HepG2 (cell line): ENCODE data around the gene RDM1. TPM values are rescaled to one million over a fixed set of nuclear protein-coding genes. Genes with fewer than 3 reads are reported as not detected.

Source experiments
- AKAP8 ChIP-seq: sonication (generic); formaldehyde crosslinking; IDR thresholded peaks from 2 replicates; pipeline ENCODE4 v1.5.1; 2020; ENCODE audit warnings: mild to moderate bottlenecking, missing genetic modification reagents
- CHD4 ChIP-seq: fragments of 200-600 bp; sonication (generic); IDR thresholded peaks from 2 replicates; pipeline ENCODE4 v1.7.0; 2017; ENCODE audit warnings: mild to moderate bottlenecking, low read length, borderline replicate concordance
- EEA1 ChIP-seq: sonication (generic); formaldehyde crosslinking; IDR thresholded peaks from 2 replicates; pipeline ENCODE4 v1.5.1; 2020; ENCODE audit warnings: mild to moderate bottlenecking, missing genetic modification reagents, borderline replicate concordance
- KLF12 ChIP-seq: sonication (generic); formaldehyde crosslinking; IDR thresholded peaks from 2 replicates; pipeline ENCODE4 v1.4.0; 2020; ENCODE audit warnings: missing genetic modification reagents, borderline replicate concordance
- MYC ChIP-seq: sonication (generic); formaldehyde crosslinking; IDR thresholded peaks from 2 replicates; pipeline ENCODE4 v1.9.0; 2021; ENCODE audit warnings: missing genetic modification reagents, borderline replicate concordance
- NR3C1 ChIP-seq: sonication (generic); formaldehyde crosslinking; IDR thresholded peaks from 2 replicates; pipeline ENCODE4 v1.4.0; 2020; ENCODE audit warnings: missing genetic modification reagents
- PRDM15 ChIP-seq: sonication (generic); formaldehyde crosslinking; IDR thresholded peaks from 2 replicates; pipeline ENCODE4 v1.4.0; 2020; ENCODE audit warnings: missing genetic modification reagents
- ZNF138 ChIP-seq: sonication (generic); formaldehyde crosslinking; IDR thresholded peaks from 2 replicates; pipeline ENCODE4 v1.5.0; 2020; ENCODE audit warnings: mild to moderate bottlenecking, low read depth, missing genetic modification reagents
- ZNF24 ChIP-seq: fragments of 450-650 bp; IDR thresholded peaks from 2 replicates; pipeline ENCODE4 v1.6.1; 2017; ENCODE audit warnings: antibody characterized with exemption, mild to moderate bottlenecking
- ZNF274 ChIP-seq: sonication (generic); formaldehyde crosslinking; IDR thresholded peaks from 2 replicates; pipeline ENCODE4 v1.5.1; 2020; ENCODE audit warnings: mild to moderate bottlenecking, missing genetic modification reagents
- ZNF362 ChIP-seq: sonication (generic); formaldehyde crosslinking; IDR thresholded peaks from 2 replicates; pipeline ENCODE4 v1.4.0; 2020; ENCODE audit warnings: missing genetic modification reagents, mild to moderate bottlenecking, borderline replicate concordance
- ZNF547 ChIP-seq: sonication (generic); formaldehyde crosslinking; IDR thresholded peaks from 2 replicates; pipeline ENCODE4 v1.5.1; 2020; ENCODE audit warnings: mild to moderate bottlenecking, missing genetic modification reagents
- ZNF570 ChIP-seq: sonication (generic); formaldehyde crosslinking; IDR thresholded peaks from 2 replicates; pipeline ENCODE4 v1.4.0; 2020; ENCODE audit warnings: mild to moderate bottlenecking, missing genetic modification reagents, borderline replicate concordance
- ZNF878 ChIP-seq: sonication (generic); formaldehyde crosslinking; IDR thresholded peaks from 2 replicates; pipeline ENCODE4 v1.8.1; 2023; ENCODE audit warnings: mild to moderate bottlenecking, missing genetic modification reagents, moderate library complexity
- polyA plus RNA-seq, 8 experiments: library from polyadenylated mRNA; depleted of rRNA in 3 of 8; stranded (reverse) in 7 of 8; unstranded in 1 of 8; fragments of >200 nt; fragmentation: Illumina TruSeq in 4 of 8; extraction: Trizol in 4 of 8; gene quantifications; 2 replicates each; pipeline versions ENCODE4 v1.2.1 to v1.2.3, GENCODE V29; 2011 to 2016; ENCODE audit warnings: low read depth in 4 of 8, missing spikeins in 1 of 8, mixed read lengths in 1 of 8; ENCODE audit not compliant: insufficient read depth in 1 of 8
- total RNA-seq, 5 experiments: library from RNA; depleted of rRNA; stranded (reverse); fragments of >200 nt; fragmentation: Illumina TruSeq; extraction: Trizol; gene quantifications; 2 replicates each; pipeline ENCODE4 v1.2.3, GENCODE V29; 2016; ENCODE audit warnings: low read depth in 1 of 5
- TF ChIP-seq, protein P1 (sequence below): sonication (generic); formaldehyde crosslinking; conservative IDR thresholded peaks from 2 replicates; pipeline ENCODE4 v1.4.0; 2020; ENCODE audit warnings: mild to moderate bottlenecking, missing genetic modification reagents, moderate library complexity
- TF ChIP-seq, protein P2 (sequence below): sonication (generic); formaldehyde crosslinking; IDR thresholded peaks from 2 replicates; pipeline ENCODE4 v1.5.1; 2020; ENCODE audit warnings: missing genetic modification reagents, mild to moderate bottlenecking, borderline replicate concordance
- TF ChIP-seq, protein P3 (sequence below): IDR thresholded peaks from 2 replicates; pipeline ENCODE4 v1.6.1; 2016

RDM1 gene
- total and polyA plus RNA-seq, 2 of the 13 experiments (the other 11 are each of a cell fraction or from before 2014, with no cell fraction given) = 0.28 to 0.40 TPM

- no peak for TF ChIP-seq ZNF570 (CRISPR knock-in tag)
- peak; percentile 91 for TF ChIP-seq AKAP8 (CRISPR knock-in tag)
- peak; percentile 21; the same call in 1 of the 2 replicates for TF ChIP-seq CHD4
- TF ChIP-seq KLF12 (CRISPR knock-in tag) = no peak
- TF ChIP-seq PRDM15 (CRISPR knock-in tag) = peak; percentile 89
- TF ChIP-seq, protein P1, sequence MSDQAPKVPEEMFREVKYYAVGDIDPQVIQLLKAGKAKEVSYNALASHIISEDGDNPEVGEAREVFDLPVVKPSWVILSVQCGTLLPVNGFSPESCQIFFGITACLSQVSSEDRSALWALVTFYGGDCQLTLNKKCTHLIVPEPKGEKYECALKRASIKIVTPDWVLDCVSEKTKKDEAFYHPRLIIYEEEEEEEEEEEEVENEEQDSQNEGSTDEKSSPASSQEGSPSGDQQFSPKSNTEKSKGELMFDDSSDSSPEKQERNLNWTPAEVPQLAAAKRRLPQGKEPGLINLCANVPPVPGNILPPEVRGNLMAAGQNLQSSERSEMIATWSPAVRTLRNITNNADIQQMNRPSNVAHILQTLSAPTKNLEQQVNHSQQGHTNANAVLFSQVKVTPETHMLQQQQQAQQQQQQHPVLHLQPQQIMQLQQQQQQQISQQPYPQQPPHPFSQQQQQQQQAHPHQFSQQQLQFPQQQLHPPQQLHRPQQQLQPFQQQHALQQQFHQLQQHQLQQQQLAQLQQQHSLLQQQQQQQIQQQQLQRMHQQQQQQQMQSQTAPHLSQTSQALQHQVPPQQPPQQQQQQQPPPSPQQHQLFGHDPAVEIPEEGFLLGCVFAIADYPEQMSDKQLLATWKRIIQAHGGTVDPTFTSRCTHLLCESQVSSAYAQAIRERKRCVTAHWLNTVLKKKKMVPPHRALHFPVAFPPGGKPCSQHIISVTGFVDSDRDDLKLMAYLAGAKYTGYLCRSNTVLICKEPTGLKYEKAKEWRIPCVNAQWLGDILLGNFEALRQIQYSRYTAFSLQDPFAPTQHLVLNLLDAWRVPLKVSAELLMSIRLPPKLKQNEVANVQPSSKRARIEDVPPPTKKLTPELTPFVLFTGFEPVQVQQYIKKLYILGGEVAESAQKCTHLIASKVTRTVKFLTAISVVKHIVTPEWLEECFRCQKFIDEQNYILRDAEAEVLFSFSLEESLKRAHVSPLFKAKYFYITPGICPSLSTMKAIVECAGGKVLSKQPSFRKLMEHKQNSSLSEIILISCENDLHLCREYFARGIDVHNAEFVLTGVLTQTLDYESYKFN (CRISPR knock-in tag) = peak; percentile 100
- TF ChIP-seq, protein P2, sequence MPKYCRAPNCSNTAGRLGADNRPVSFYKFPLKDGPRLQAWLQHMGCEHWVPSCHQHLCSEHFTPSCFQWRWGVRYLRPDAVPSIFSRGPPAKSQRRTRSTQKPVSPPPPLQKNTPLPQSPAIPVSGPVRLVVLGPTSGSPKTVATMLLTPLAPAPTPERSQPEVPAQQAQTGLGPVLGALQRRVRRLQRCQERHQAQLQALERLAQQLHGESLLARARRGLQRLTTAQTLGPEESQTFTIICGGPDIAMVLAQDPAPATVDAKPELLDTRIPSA (CRISPR knock-in tag) = no peak
- peak; percentile 89; the same call in 1 of the 2 replicates for TF ChIP-seq ZNF362 (CRISPR knock-in tag)
- peak; percentile 82; the same call in 1 of the 2 replicates for TF ChIP-seq ZNF878 (CRISPR knock-in tag)
- no peak for TF ChIP-seq ZNF274 (CRISPR knock-in tag)
- TF ChIP-seq, protein P3, sequence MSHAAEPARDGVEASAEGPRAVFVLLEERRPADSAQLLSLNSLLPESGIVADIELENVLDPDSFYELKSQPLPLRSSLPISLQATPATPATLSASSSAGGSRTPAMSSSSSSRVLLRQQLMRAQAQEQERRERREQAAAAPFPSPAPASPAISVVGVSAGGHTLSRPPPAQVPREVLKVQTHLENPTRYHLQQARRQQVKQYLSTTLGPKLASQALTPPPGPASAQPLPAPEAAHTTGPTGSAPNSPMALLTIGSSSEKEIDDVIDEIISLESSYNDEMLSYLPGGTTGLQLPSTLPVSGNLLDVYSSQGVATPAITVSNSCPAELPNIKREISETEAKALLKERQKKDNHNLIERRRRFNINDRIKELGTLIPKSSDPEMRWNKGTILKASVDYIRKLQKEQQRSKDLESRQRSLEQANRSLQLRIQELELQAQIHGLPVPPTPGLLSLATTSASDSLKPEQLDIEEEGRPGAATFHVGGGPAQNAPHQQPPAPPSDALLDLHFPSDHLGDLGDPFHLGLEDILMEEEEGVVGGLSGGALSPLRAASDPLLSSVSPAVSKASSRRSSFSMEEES (CRISPR knock-in tag) = peak; percentile 67
- no peak for TF ChIP-seq EEA1 (CRISPR knock-in tag)
- no peak for TF ChIP-seq ZNF24
- TF ChIP-seq ZNF138 (CRISPR knock-in tag) = peak; percentile 73; the same call in 1 of the 2 replicates
- TF ChIP-seq ZNF547 (CRISPR knock-in tag) = no peak
- TF ChIP-seq MYC (CRISPR knock-in tag) = peak; percentile 53; the same call in 1 of the 2 replicates
- TF ChIP-seq NR3C1 = no peak
Observed at GRCh38 chr17:35973333-35974260, 43.0 kb upstream of the RDM1 start (continued).
